ENCODE results near the gene ZBTB7C.
A peak's percentile ranks its signal among the peaks of the same experiment; 100 is the strongest.

ZBTB7C gene

GRCh38 chr18:48137374-48138081 is 271.7 kb downstream of the ZBTB7C start:
- Histone ChIP-seq H3K9me3 (ENCODE audit: control insufficient read depth in 1 of 2, low read length in 2 of 2) (no peaks in the 10 kb centered on the region), H3K27me3 (ENCODE audit: low read depth, low read length) (no peaks in the 10 kb centered on the region), H3K4me3 (ENCODE audit: low read depth in 1 of 2, low read length in 2 of 2) (peak overlapping the region; percentile 68 to 75), H3K27ac (ENCODE audit: low read length) (peak overlapping the region; percentile 57), H3K4me1 (ENCODE audit: control insufficient read depth in 1 of 2, insufficient read depth in 2 of 2, low read length in 2 of 2) (peaks cover 7 to 18% of the 10 kb centered on the region in 2 donors), H3K36me3 (ENCODE audit: control insufficient read depth in 1 of 2, insufficient read depth in 2 of 2, low read length in 2 of 2) (no peaks in the 10 kb centered on the region)

- Histone ChIP-seq H3K4me1 (ENCODE audit: control insufficient read depth in 1 of 2, insufficient read depth in 2 of 2, low read length in 2 of 2) (peaks cover 7 to 18% of the 10 kb centered on the region in 2 donors), H3K27me3 (ENCODE audit: low read depth, low read length) (no peaks in the 10 kb centered on the region), H3K9me3 (ENCODE audit: control insufficient read depth in 1 of 2, low read length in 2 of 2) (no peaks in the 10 kb centered on the region), H3K27ac (ENCODE audit: low read length) (peak overlapping the region; percentile 57), H3K4me3 (ENCODE audit: low read depth in 1 of 2, low read length in 2 of 2) (peak overlapping the region; percentile 68 to 75), H3K36me3 (ENCODE audit: control insufficient read depth in 1 of 2, insufficient read depth in 2 of 2, low read length in 2 of 2) (no peaks in the 10 kb centered on the region)
Observed at GRCh38 chr18:48136827-48137373, 272.3 kb downstream of the ZBTB7C start.

GRCh38 chr18:48136051-48136826 is 272.9 kb downstream of the ZBTB7C start:
- peak overlapping the region; percentile 68 to 75 for H3K4me3 ChIP-seq (ENCODE audit: low read depth in 1 of 2, low read length in 2 of 2)
- no peaks in the 10 kb centered on the region for H3K9me3 ChIP-seq (ENCODE audit: control insufficient read depth in 1 of 2, low read length in 2 of 2)
- no peaks in the 10 kb centered on the region for H3K36me3 ChIP-seq (ENCODE audit: control insufficient read depth in 1 of 2, insufficient read depth in 2 of 2, low read length in 2 of 2)
- no peak overlapping the region for H3K27ac ChIP-seq (ENCODE audit: low read length)
- H3K27me3 ChIP-seq (ENCODE audit: low read depth, low read length), result no peaks in the 10 kb centered on the region
- H3K4me1 ChIP-seq (ENCODE audit: control insufficient read depth in 1 of 2, insufficient read depth in 2 of 2, low read length in 2 of 2), result peaks cover 7 to 18% of the 10 kb centered on the region in 2 donors

GRCh38 chr18:48135436-48135966 is 273.7 kb downstream of the ZBTB7C start:
- no peaks in the 10 kb centered on the region for H3K36me3 ChIP-seq (ENCODE audit: control insufficient read depth in 1 of 2, insufficient read depth in 2 of 2, low read length in 2 of 2)
- H3K4me3 ChIP-seq (ENCODE audit: low read depth in 1 of 2, low read length in 2 of 2), result peak overlapping the region; percentile 68 to 75
- no peaks in the 10 kb centered on the region for H3K9me3 ChIP-seq (ENCODE audit: control insufficient read depth in 1 of 2, low read length in 2 of 2)
- peaks cover 7 to 18% of the 10 kb centered on the region in 2 donors for H3K4me1 ChIP-seq (ENCODE audit: control insufficient read depth in 1 of 2, insufficient read depth in 2 of 2, low read length in 2 of 2)
- H3K27ac ChIP-seq (ENCODE audit: low read length), result no peak overlapping the region
- H3K27me3 ChIP-seq (ENCODE audit: low read depth, low read length), result no peaks in the 10 kb centered on the region

- Histone ChIP-seq H3K27me3 (ENCODE audit: low read depth, low read length) (no peaks in the 10 kb centered on the region), H3K36me3 (ENCODE audit: control insufficient read depth in 1 of 2, insufficient read depth in 2 of 2, low read length in 2 of 2) (no peaks in the 10 kb centered on the region), H3K27ac (ENCODE audit: low read length) (no peak overlapping the region), H3K4me1 (ENCODE audit: control insufficient read depth in 1 of 2, insufficient read depth in 2 of 2, low read length in 2 of 2) (peaks cover 7 to 18% of the 10 kb centered on the region in 2 donors), H3K9me3 (ENCODE audit: control insufficient read depth in 1 of 2, low read length in 2 of 2) (no peaks in the 10 kb centered on the region), H3K4me3 (ENCODE audit: low read depth in 1 of 2, low read length in 2 of 2) (no peak overlapping the region)
Observed at GRCh38 chr18:48134609-48135008, 274.6 kb downstream of the ZBTB7C start.

GRCh38 chr18:48133671-48134251 is 275.4 kb downstream of the ZBTB7C start:
- Histone ChIP-seq H3K4me3 (ENCODE audit: low read depth in 1 of 2, low read length in 2 of 2) (no peak overlapping the region), H3K36me3 (ENCODE audit: control insufficient read depth in 1 of 2, insufficient read depth in 2 of 2, low read length in 2 of 2) (no peaks in the 10 kb centered on the region), H3K4me1 (ENCODE audit: control insufficient read depth in 1 of 2, insufficient read depth in 2 of 2, low read length in 2 of 2) (peaks cover 7 to 18% of the 10 kb centered on the region in 2 donors), H3K27ac (ENCODE audit: low read length) (peak overlapping the region; percentile 8), H3K27me3 (ENCODE audit: low read depth, low read length) (no peaks in the 10 kb centered on the region), H3K9me3 (ENCODE audit: control insufficient read depth in 1 of 2, low read length in 2 of 2) (no peaks in the 10 kb centered on the region)

- Histone ChIP-seq H3K4me3 (ENCODE audit: low read depth in 1 of 2, low read length in 2 of 2) (no peak overlapping the region), H3K27me3 (ENCODE audit: low read depth, low read length) (no peaks in the 10 kb centered on the region), H3K36me3 (ENCODE audit: control insufficient read depth in 1 of 2, insufficient read depth in 2 of 2, low read length in 2 of 2) (no peaks in the 10 kb centered on the region), H3K9me3 (ENCODE audit: control insufficient read depth in 1 of 2, low read length in 2 of 2) (no peaks in the 10 kb centered on the region), H3K27ac (ENCODE audit: low read length) (no peak overlapping the region), H3K4me1 (ENCODE audit: control insufficient read depth in 1 of 2, insufficient read depth in 2 of 2, low read length in 2 of 2) (peaks cover 7 to 18% of the 10 kb centered on the region in 2 donors)
Observed at GRCh38 chr18:48132797-48133655, 276.2 kb downstream of the ZBTB7C start.

GRCh38 chr18:48131042-48131441 is 278.1 kb downstream of the ZBTB7C start:
- no peaks in the 10 kb centered on the region for H3K27me3 ChIP-seq (ENCODE audit: low read depth, low read length)
- H3K4me3 ChIP-seq (ENCODE audit: low read depth in 1 of 2, low read length in 2 of 2), result no peak overlapping the region
- no peak overlapping the region for H3K27ac ChIP-seq (ENCODE audit: low read length)
- no peaks in the 10 kb centered on the region for H3K9me3 ChIP-seq (ENCODE audit: control insufficient read depth in 1 of 2, low read length in 2 of 2)
- no peaks in the 10 kb centered on the region for H3K36me3 ChIP-seq (ENCODE audit: control insufficient read depth in 1 of 2, insufficient read depth in 2 of 2, low read length in 2 of 2)
- peaks cover 7 to 8% of the 10 kb centered on the region in 2 donors for H3K4me1 ChIP-seq (ENCODE audit: control insufficient read depth in 1 of 2, insufficient read depth in 2 of 2, low read length in 2 of 2)

GRCh38 chr18:48129621-48130082 is 279.5 kb downstream of the ZBTB7C start:
- H3K9me3 ChIP-seq (ENCODE audit: control insufficient read depth in 1 of 2, low read length in 2 of 2), result no peaks in the 10 kb centered on the region

GRCh38 chr18:48127606-48128005 is 281.6 kb downstream of the ZBTB7C start:
- Histone ChIP-seq H3K9me3 (ENCODE audit: control insufficient read depth in 1 of 2, low read length in 2 of 2) (no peaks in the 10 kb centered on the region), H3K36me3 (ENCODE audit: control insufficient read depth in 1 of 2, insufficient read depth in 2 of 2, low read length in 2 of 2) (no peaks in the 10 kb centered on the region), H3K27ac (ENCODE audit: low read length) (no peak overlapping the region), H3K27me3 (ENCODE audit: low read depth, low read length) (no peaks in the 10 kb centered on the region), H3K4me1 (ENCODE audit: control insufficient read depth in 1 of 2, insufficient read depth in 2 of 2, low read length in 2 of 2) (no peaks in the 10 kb centered on the region), H3K4me3 (ENCODE audit: low read depth in 1 of 2, low read length in 2 of 2) (no peak overlapping the region)

More at GRCh38 chr18:48129621-48130082, 279.5 kb downstream of the ZBTB7C start:
- no peak overlapping the region for H3K27ac ChIP-seq (ENCODE audit: low read length)
- H3K36me3 ChIP-seq (ENCODE audit: control insufficient read depth in 1 of 2, insufficient read depth in 2 of 2, low read length in 2 of 2), result no peaks in the 10 kb centered on the region
- H3K4me3 ChIP-seq (ENCODE audit: low read depth in 1 of 2, low read length in 2 of 2), result no peak overlapping the region
- peaks cover 0 to 3% of the 10 kb centered on the region in 2 donors for H3K4me1 ChIP-seq (ENCODE audit: control insufficient read depth in 1 of 2, insufficient read depth in 2 of 2, low read length in 2 of 2)
- no peaks in the 10 kb centered on the region for H3K27me3 ChIP-seq (ENCODE audit: low read depth, low read length)
